GM21723 (cell line): ENCODE data around the gene ACTC1.

Source experiments
- ATAC-seq: cut with Tn5 transposase; IDR thresholded peaks from one replicate; pipeline ENCODE4 v1.9.1; 2021; ENCODE audit warnings: mild to moderate bottlenecking, moderate library complexity; ENCODE audit not compliant: unreplicated experiment

The ACTC1 gene

GRCh38 chr15:34802371-34802770, 7.0 kb upstream of the ACTC1 start:
- ATAC-seq: no peak

- ATAC-seq: no peak
Observed at GRCh38 chr15:34799149-34800101, 4.1 kb upstream of the ACTC1 start.

- ATAC-seq: no peak
Observed at GRCh38 chr15:34796847-34797435, 1.6 kb upstream of the ACTC1 start.

- ATAC-seq: no peak
Observed at GRCh38 chr15:34794590-34795206, 651 bp downstream of the ACTC1 start.

- no peak for ATAC-seq
Observed at GRCh38 chr15:34793901-34794300, 1.4 kb downstream of the ACTC1 start.

- no peak for ATAC-seq
Observed at GRCh38 chr15:34793071-34793470, 2.3 kb downstream of the ACTC1 start.

- no peak for ATAC-seq
Observed at GRCh38 chr15:34791701-34792100, 3.6 kb downstream of the ACTC1 start.

GRCh38 chr15:34790121-34790520, 5.2 kb downstream of the ACTC1 start:
- no peak for ATAC-seq

GRCh38 chr15:34789326-34789725, 6.0 kb downstream of the ACTC1 start:
- ATAC-seq: no peak

GRCh38 chr15:34786206-34786605, 9.1 kb downstream of the ACTC1 start:
- no peak for ATAC-seq

- no peak for ATAC-seq
Observed at GRCh38 chr15:34783991-34784390, 11.4 kb downstream of the ACTC1 start.

GRCh38 chr15:34783431-34783830, 11.9 kb downstream of the ACTC1 start:
- no peak for ATAC-seq

GRCh38 chr15:34782901-34783300, 12.4 kb downstream of the ACTC1 start:
- ATAC-seq: no peak

- no peak for ATAC-seq
Observed at GRCh38 chr15:34780725-34781124, 14.6 kb downstream of the ACTC1 start.

GRCh38 chr15:34776606-34777105, 18.7 kb downstream of the ACTC1 start:
- no peak for ATAC-seq

GRCh38 chr15:34773917-34774316, 21.4 kb downstream of the ACTC1 start:
- no peak for ATAC-seq

- ATAC-seq: no peak
Observed at GRCh38 chr15:34773013-34773412, 22.3 kb downstream of the ACTC1 start.

- no peak for ATAC-seq
Observed at GRCh38 chr15:34772312-34772711, 23.0 kb downstream of the ACTC1 start.

GRCh38 chr15:34769711-34770110, 25.6 kb downstream of the ACTC1 start:
- no peak for ATAC-seq

GRCh38 chr15:34768530-34768929, 26.8 kb downstream of the ACTC1 start:
- no peak for ATAC-seq

GRCh38 chr15:34765741-34766140, 29.6 kb downstream of the ACTC1 start:
- no peak for ATAC-seq

GRCh38 chr15:34760909-34761308, 34.4 kb downstream of the ACTC1 start:
- ATAC-seq: no peak
